ENCODE data around the gene SPEM3.

DNA sequence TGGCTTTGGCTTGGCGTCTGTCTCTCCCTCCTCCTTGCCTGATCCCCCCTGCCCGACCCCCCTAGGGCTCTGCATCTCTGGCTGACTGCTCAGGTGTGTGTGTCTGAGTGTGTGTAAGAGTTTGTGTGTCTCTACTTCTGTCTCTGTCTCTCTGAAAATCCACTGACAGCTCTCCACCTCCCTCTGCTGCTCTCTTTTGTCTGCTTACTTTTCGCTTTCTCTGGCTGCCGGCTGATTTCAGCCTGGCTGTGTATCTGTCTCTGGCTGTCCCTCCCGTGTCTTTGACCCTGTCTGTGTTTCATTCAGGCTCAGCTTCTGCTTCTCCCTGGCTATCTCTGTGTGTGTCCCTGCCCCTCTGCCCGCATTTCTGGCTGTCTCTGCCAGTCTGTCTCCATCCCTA, 12.3 kb upstream of the SPEM3 start:
- TF ChIP-seq, protein P1, sequence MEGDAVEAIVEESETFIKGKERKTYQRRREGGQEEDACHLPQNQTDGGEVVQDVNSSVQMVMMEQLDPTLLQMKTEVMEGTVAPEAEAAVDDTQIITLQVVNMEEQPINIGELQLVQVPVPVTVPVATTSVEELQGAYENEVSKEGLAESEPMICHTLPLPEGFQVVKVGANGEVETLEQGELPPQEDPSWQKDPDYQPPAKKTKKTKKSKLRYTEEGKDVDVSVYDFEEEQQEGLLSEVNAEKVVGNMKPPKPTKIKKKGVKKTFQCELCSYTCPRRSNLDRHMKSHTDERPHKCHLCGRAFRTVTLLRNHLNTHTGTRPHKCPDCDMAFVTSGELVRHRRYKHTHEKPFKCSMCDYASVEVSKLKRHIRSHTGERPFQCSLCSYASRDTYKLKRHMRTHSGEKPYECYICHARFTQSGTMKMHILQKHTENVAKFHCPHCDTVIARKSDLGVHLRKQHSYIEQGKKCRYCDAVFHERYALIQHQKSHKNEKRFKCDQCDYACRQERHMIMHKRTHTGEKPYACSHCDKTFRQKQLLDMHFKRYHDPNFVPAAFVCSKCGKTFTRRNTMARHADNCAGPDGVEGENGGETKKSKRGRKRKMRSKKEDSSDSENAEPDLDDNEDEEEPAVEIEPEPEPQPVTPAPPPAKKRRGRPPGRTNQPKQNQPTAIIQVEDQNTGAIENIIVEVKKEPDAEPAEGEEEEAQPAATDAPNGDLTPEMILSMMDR (IDR thresholded peaks at IDR 0.05; ENCODE audit: low read depth, low read length) = no peak
- no peak for TF ChIP-seq EZH2phosphoT487 (IDR thresholded peaks at IDR 0.05; ENCODE audit: low read depth)
